ENCODE measurements around the gene DIP2C.
"Not testable (repeated sequence)": the region's sequence is repeated elsewhere in the genome, so short reads cannot be mapped to it uniquely, and the experiment has no call there.

DIP2C gene

DNA sequence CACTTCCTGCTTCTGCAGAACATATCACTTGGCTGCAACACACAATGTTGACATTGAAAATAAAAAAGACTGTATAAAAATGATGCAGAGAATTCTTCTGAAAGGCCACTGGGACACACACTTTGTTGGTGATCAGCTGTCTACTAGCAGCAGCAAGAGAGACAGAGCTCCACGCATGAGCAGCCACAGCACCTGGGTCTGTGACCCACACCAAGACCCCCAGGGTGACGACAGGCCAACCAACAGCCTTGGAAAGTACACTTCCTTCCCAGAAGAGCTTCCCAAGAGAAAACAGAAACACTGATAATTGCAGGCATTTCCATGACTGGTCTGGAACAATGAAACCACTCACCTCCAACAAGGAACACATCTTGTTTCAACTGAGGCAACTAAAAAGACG, 239.0 kb downstream of the DIP2C start:
- Histone ChIP-seq H3K4me2 (ENCODE audit: insufficient read depth, low read length) (peak overlapping the region; percentile 44; the same call in 1 of the 2 replicates), H3K27me3 (ENCODE audit: insufficient read depth, low read length, poor library complexity) (peaks cover 32% of the 10 kb centered on the region), H3K27ac (ENCODE audit: low read length) (no peak overlapping the region), H3K9me3 (ENCODE audit: insufficient read depth, low read length, severe bottlenecking) (no peaks in the 10 kb centered on the region), H2AFZ (ENCODE audit: low read depth, low read length) (no peak overlapping the region), H3K79me2 (ENCODE audit: insufficient read depth, low read length) (no peaks in the 10 kb centered on the region), H3K4me3 (ENCODE audit: low read depth in 1 of 2, low read length in 2 of 2) (peak overlapping the region in 1 of 2 experiments; percentile 5; a peak in 1 of 4 replicates), H3K9ac (ENCODE audit: low read depth, low read length) (no peak overlapping the region), H3K4me1 (ENCODE audit: insufficient read depth, low read length) (peaks cover 35% of the 10 kb centered on the region), H4K20me1 (ENCODE audit: insufficient read depth, low read length) (peaks cover 43% of the 10 kb centered on the region), H3K36me3 (ENCODE audit: insufficient read depth, low read length) (no peaks in the 10 kb centered on the region)
- ATAC-seq (ENCODE audit: insufficient read depth, low read depth) (no peak), DNase-seq (no peak)
- TF ChIP-seq EZH2 (IDR thresholded peaks at IDR 0.05; ENCODE audit: borderline replicate concordance, low read depth, low read length, severe bottlenecking), result no peak
- no peak for TF ChIP-seq CTCF (IDR thresholded peaks at IDR 0.05; ENCODE audit: borderline replicate concordance, extremely low read depth, low read length, poor library complexity, severe bottlenecking)

DNA sequence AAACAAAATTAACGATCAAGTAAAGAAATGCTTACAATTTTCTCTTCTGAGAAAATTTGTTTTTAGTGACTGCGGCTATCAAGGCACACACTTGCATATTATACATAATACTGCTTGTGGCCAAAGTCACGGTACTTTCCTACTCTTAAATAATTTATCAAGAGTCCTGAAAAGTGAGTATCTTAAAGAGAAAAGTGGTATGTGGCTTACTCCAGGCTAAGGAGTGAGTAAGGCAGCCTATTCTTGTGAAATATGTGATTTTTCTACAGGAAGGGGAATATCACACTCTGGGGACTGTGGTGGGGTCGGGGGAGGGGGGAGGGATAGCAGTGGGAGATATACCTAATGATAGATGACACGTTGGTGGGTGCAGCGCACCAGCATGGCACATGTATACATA, 240.1 kb downstream of the DIP2C start:
- not testable (repeated sequence) for H2AFZ ChIP-seq (ENCODE audit: low read depth, low read length); H3K4me2 ChIP-seq (ENCODE audit: insufficient read depth, low read length); DNase-seq; H3K9me3 ChIP-seq (ENCODE audit: insufficient read depth, low read length, severe bottlenecking); H3K79me2 ChIP-seq (ENCODE audit: insufficient read depth, low read length); H3K4me3 ChIP-seq (ENCODE audit: low read depth in 1 of 2, low read length in 2 of 2); ATAC-seq (ENCODE audit: insufficient read depth, low read depth); H3K9ac ChIP-seq (ENCODE audit: low read depth, low read length); H3K36me3 ChIP-seq (ENCODE audit: insufficient read depth, low read length); H3K27ac ChIP-seq (ENCODE audit: low read length)
- peaks cover 35% of the 10 kb centered on the region for H3K4me1 ChIP-seq (ENCODE audit: insufficient read depth, low read length)
- peaks cover 25% of the 10 kb centered on the region for H3K27me3 ChIP-seq (ENCODE audit: insufficient read depth, low read length, poor library complexity)
- H4K20me1 ChIP-seq (ENCODE audit: insufficient read depth, low read length), result peaks cover 40% of the 10 kb centered on the region

DNA sequence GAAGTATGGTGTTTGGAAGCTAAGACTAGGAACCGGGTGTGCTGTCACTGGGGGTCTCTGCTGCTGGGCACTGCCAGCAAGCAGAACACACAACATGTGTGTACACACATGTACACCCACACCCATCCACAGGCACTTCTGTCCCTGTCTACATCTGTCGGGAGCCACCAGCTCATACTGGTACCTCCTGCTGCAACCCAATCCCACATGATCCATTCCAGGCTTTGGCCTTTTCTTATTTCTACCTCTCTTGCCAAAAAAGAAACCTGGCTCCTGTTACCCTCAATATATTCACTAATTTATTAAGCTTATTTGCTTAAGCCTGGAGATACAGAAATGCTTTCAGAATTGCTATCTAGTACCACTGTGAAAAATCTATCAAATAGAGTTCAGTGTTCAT, 246.0 kb downstream of the DIP2C start:
- no peak for DNase-seq
- no peak overlapping the region for H3K4me3 ChIP-seq (ENCODE audit: low read depth in 1 of 2, low read length in 2 of 2)
- H3K27me3 ChIP-seq (ENCODE audit: insufficient read depth, low read length, poor library complexity), result peaks cover 7% of the 10 kb centered on the region

GRCh38 chr10:442209-442608, 247.3 kb downstream of the DIP2C start:
- H2AFZ ChIP-seq (ENCODE audit: low read depth, low read length), result no peak overlapping the region
- H3K9ac ChIP-seq (ENCODE audit: low read depth, low read length), result no peak overlapping the region
- peaks cover 4% of the 10 kb centered on the region for H4K20me1 ChIP-seq (ENCODE audit: insufficient read depth, low read length)
- H3K27ac ChIP-seq (ENCODE audit: low read length), result no peak overlapping the region
- H3K79me2 ChIP-seq (ENCODE audit: insufficient read depth, low read length), result no peaks in the 10 kb centered on the region
- H3K36me3 ChIP-seq (ENCODE audit: insufficient read depth, low read length), result no peaks in the 10 kb centered on the region
- peaks cover 1% of the 10 kb centered on the region; the same call in 1 of the 2 replicates for H3K4me1 ChIP-seq (ENCODE audit: insufficient read depth, low read length)
- ATAC-seq (ENCODE audit: insufficient read depth, low read depth), result no peak
- no peaks in the 10 kb centered on the region for H3K9me3 ChIP-seq (ENCODE audit: insufficient read depth, low read length, severe bottlenecking)
- no peak for DNase-seq
- no peak overlapping the region for H3K4me3 ChIP-seq (ENCODE audit: low read depth in 1 of 2, low read length in 2 of 2)
- no peak for TF ChIP-seq CTCF (IDR thresholded peaks at IDR 0.05; ENCODE audit: borderline replicate concordance, extremely low read depth, low read length, poor library complexity, severe bottlenecking)
- TF ChIP-seq EZH2 (IDR thresholded peaks at IDR 0.05; ENCODE audit: borderline replicate concordance, low read depth, low read length, severe bottlenecking), result no peak
- H3K27me3 ChIP-seq (ENCODE audit: insufficient read depth, low read length, poor library complexity), result peaks cover 7% of the 10 kb centered on the region
- H3K4me2 ChIP-seq (ENCODE audit: insufficient read depth, low read length), result no peak overlapping the region

More for the DNA sequence above, 246.0 kb downstream of the DIP2C start:
- H3K4me1 ChIP-seq (ENCODE audit: insufficient read depth, low read length), result no peaks in the 10 kb centered on the region
- peaks cover 5% of the 10 kb centered on the region for H4K20me1 ChIP-seq (ENCODE audit: insufficient read depth, low read length)
- H3K36me3 ChIP-seq (ENCODE audit: insufficient read depth, low read length), result no peaks in the 10 kb centered on the region
- no peak overlapping the region for H3K4me2 ChIP-seq (ENCODE audit: insufficient read depth, low read length)
- no peaks in the 10 kb centered on the region for H3K79me2 ChIP-seq (ENCODE audit: insufficient read depth, low read length)
- H2AFZ ChIP-seq (ENCODE audit: low read depth, low read length), result no peak overlapping the region
- H3K9ac ChIP-seq (ENCODE audit: low read depth, low read length), result no peak overlapping the region
- H3K9me3 ChIP-seq (ENCODE audit: insufficient read depth, low read length, severe bottlenecking), result no peaks in the 10 kb centered on the region
- no peak overlapping the region for H3K27ac ChIP-seq (ENCODE audit: low read length)
- ATAC-seq (ENCODE audit: insufficient read depth, low read depth), result no peak
- TF ChIP-seq CTCF (IDR thresholded peaks at IDR 0.05; ENCODE audit: borderline replicate concordance, extremely low read depth, low read length, poor library complexity, severe bottlenecking), result no peak
- no peak for TF ChIP-seq EZH2 (IDR thresholded peaks at IDR 0.05; ENCODE audit: borderline replicate concordance, low read depth, low read length, severe bottlenecking)

All from DND-41 (cell line).